ENCODE measurements around the gene FOXI2. TPM values are rescaled to one million over a fixed set of nuclear protein-coding genes. Genes with fewer than 3 reads are reported as not detected.

FOXI2 gene
- total and polyA plus RNA-seq, 2 of the 4 experiments (the other 2 are of a cell fraction) = not detected

DNA sequence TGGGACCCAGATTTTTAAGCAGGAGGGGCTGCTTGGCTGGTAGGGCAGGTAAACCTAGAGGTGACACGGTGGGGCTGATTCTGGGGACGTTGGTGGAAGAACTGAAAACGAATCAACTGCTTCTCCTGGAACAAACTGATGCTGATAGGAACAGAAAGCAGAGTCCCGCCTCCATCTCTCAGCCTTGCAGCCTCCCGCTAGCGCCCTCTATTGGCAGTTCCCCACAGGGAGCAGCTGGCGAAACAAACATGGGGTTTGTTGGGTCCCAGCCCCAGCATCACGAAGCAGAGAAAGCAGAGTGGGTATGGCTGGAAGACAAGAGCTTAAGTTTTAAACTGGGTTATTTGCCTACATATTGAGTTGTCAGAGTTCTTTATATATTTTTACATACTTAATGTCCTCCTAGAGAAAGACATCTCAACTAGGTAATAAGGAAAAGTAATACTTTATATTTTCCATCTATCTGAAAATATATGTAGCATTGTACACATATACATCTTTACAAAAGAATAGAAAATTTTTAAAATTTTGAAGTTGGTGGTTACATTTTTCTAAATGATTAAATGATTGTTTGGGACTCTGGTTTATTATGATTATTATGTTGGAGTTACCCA, 42.3 kb upstream of the FOXI2 start:
- Histone ChIP-seq H3K27ac (ENCODE audit: insufficient read depth, low read length) (no peak overlapping the region), H3K18ac (ENCODE audit: low read depth, low read length) (no peak overlapping the region), H4K5ac (ENCODE audit: low read depth, low read length) (no peak overlapping the region), H3K9ac (ENCODE audit: low read depth, low read length) (no peak overlapping the region), H2BK15ac (ENCODE audit: low read depth, low read length) (no peak overlapping the region), H3K27me3 (ENCODE audit: control insufficient read depth, insufficient read depth, low read length) (no peaks in the 10 kb centered on the region), H2AFZ (replicated peaks; ENCODE audit: low read length, poor library complexity) (no peak overlapping the region), H3K4ac (ENCODE audit: low read depth, low read length) (no peak overlapping the region), H4K20me1 (ENCODE audit: insufficient read depth, low read length) (no peaks in the 10 kb centered on the region), H3K36me3 (ENCODE audit: control insufficient read depth, insufficient read depth, low read length) (no peaks in the 10 kb centered on the region), H3K4me1 (ENCODE audit: control insufficient read depth, insufficient read depth, low read length) (no peaks in the 10 kb centered on the region), H3K4me2 (ENCODE audit: low read depth, low read length) (no peak overlapping the region), H4K91ac (ENCODE audit: insufficient read depth, low read depth, low read length) (no peak overlapping the region), H2BK120ac (ENCODE audit: low read depth, low read length) (no peak overlapping the region), H3K79me1 (ENCODE audit: low read depth in 1 of 2, low read length in 2 of 2) (no peaks in the 10 kb centered on the region), H2BK5ac (ENCODE audit: low read depth, low read length, poor library complexity, severe bottlenecking) (no peak overlapping the region), H3K9me1 (ENCODE audit: insufficient read depth, low read length) (no peaks in the 10 kb centered on the region), H4K8ac (ENCODE audit: low read depth in 2 of 2, low read length in 2 of 2) (no peak overlapping the region), H3K14ac (replicated peaks; ENCODE audit: low read depth, low read length) (no peak overlapping the region), H3K4me3 (ENCODE audit: insufficient read depth, low read depth, low read length) (no peak overlapping the region), H2AK9ac (replicated peaks; ENCODE audit: low read depth, low read length, poor library complexity) (no peak overlapping the region), H2BK20ac (ENCODE audit: low read depth, low read length) (no peak overlapping the region), H3K9me3 (ENCODE audit: control insufficient read depth, insufficient read depth, low read length) (peaks cover 19% of the 10 kb centered on the region), H3K23ac (ENCODE audit: low read depth, low read length) (no peak overlapping the region), H2AK5ac (ENCODE audit: low read depth, low read length) (no peak overlapping the region), H3K56ac (ENCODE audit: extremely low read depth, insufficient read depth, low read length) (no peak overlapping the region)
- dilution Hi-C loops (cut with HindIII; ENCODE audit: low sequenced_read_pairs, unreplicated experiment) (no loop called here), in situ Hi-C loops (cut with MboI; ENCODE audit: low sequenced_read_pairs) (no loop called here), intact Hi-C loops (cut with micrococcal nuclease) (no loop called here)
- no TSS peak for BruUV-seq (replicated peaks)
- DNase-seq = no peak
- TF ChIP-seq CEBPB (IDR thresholded peaks at IDR 0.05; ENCODE audit: low read depth, low read length) = no peak
- ATAC-seq (ENCODE audit: low read depth) = no peak
- ChIA-PET POLR2A (ENCODE audit: unreplicated experiment) (no interaction called here), CTCF (no interaction called here)
- 21% methylated on average over 3 of the region's 8 CpGs; no CpG with 5 or more reads in 1 of the 2 experiments for WGBS, 2 experiments (ENCODE audit: extremely low coverage in 2 of 2, insufficient read length in 1 of 2)
